GM11168 (cell line): ENCODE data around the gene MACROD1.

Experiments
- in situ Hi-C: fragments of 300-500 bp; cut with MboI; formaldehyde crosslinking; loops from one replicate; pipeline ENCODE4 v1.12.0; 2022; ENCODE audit warnings: low sequenced_read_pairs; ENCODE audit not compliant: unreplicated experiment

Gene MACROD1

DNA sequence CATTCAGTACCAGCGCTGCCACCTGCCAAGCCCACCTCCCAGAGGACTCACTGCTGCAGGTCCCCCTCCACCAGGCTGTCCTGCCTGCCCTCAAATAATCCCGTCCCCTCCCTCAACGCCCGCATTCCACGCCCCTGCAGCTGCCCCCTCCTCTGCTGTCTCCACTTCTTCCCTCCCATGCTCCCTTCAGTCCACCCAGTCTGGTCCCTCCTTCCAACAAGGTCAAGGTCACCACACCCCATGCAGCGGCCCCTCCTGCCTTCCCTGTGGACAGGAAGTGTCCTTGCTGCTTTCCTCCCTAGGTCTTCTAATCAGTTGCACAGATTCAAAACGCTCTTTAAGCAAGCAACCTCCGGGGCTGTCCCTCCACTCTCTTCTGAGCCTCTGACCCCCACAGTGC is 12.1 kb downstream of the MACROD1 start:
- in situ Hi-C loops = no loop called here

DNA sequence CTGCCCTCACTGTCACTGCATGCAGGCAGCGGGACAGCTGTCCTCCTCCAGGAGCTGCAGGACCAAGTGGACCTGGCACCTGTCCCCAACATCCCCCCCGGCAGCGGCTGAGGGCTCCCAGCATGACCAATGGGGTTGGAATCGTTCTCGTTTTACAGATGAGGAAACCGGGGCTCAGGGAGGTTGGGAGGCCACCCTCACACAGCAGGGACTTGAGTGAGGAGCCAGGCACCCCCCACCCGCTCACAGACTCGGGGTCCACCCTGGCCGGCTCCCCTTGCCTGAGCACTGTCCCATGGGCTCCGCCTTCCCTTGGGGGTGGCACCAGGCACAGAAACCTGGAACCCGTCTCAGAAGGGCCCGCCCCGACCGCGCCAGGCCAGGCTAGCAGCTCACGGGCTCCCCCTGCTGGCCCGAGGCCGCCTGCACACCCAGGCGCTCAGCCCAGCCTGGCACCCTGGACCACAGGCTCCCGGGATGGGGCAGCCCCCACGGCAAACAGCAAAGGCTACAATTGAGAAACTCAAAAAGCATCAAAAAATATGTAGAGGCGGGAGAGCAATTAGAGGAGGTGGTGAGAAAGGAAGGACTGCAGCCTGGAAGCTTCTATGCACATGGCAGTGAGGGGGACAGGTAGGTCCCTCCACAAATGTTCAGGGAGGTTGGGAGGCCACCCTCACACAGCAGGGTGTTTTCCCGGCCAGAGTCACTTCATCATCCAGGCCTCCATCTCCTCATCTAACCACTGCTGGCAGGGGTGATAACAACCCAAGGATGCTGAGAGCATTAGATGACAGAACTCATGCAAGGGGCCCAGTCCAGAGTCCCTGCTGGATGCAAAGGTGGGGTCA is 12.8 kb downstream of the MACROD1 start:
- in situ Hi-C loops = no loop called here

DNA sequence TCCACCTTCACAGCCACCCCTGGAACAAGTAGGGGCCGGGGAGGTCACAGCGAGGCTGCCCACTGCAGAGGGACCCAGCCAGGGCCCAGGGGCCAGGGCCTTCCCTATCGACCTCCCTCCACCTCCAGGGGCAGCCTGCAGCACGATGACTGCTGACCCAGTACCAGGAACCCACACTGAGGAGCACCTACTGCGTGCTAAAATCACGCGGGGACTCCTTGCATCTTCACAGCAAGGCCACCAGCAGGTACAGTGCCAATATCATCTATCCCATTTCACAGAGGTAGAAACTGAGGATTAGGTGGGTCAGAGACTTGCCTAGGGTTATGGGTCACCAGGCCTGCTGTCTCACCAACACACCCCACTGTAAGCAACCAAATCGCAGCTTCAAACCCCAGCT is 14.6 kb downstream of the MACROD1 start:
- in situ Hi-C loops = no loop called here

DNA sequence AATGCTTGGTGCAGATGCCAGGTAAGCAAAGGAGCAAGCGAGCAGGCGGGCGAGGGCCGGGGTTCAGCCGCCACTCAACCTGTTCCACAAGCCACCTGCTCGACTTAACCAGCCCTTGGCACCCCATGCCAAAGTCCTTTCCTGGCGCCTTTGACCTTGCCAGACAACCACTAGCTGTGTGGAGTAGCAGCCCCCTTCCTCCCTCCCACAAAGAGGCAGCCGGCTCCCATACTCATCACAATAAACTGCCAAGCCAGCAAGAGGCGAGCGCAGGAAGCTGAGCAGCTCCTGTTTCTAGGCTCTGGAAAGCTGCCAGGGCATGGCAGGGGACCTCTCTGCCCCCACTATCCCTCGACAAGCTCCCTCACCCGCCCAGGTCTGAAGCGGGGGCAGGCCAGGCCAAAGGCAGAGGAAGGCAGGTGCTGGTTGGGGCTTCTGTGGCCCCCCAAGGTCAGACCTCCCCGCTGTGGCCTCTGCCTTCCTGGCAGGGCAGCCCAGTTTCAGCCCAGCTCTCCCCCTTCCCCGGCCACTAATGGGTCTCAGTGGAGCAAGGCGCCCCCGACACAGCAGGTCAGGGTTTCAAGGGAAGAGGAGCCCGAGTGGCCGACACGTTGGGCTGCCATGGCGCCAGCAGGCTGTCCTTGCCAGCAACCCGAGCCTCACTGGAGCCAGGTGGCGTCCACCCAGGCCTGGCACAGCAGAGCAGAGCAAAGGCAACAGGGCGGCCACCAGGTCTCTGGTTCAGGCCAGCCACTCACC is 15.3 kb downstream of the MACROD1 start:
- in situ Hi-C loops = no loop called here

DNA sequence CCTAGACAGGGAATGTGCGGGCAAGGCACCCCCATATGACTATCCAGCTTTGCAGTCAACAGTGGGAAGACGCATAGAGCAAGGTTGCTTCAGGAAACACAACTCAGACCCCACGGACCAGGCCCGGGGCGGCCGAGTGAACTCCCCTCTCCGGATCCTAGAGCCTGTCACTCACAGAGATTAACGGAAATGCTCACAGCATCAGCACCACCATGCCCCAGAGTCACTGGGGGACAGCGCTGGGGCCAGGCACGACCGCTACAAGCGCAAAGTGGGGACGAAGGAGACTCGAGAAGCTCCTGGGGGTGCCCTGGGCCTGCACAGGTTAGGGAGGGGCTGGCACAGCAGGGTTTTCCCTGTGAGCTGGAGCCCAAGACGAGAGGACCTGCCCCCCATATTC is 15.9 kb downstream of the MACROD1 start:
- in situ Hi-C loops = no loop called here

DNA sequence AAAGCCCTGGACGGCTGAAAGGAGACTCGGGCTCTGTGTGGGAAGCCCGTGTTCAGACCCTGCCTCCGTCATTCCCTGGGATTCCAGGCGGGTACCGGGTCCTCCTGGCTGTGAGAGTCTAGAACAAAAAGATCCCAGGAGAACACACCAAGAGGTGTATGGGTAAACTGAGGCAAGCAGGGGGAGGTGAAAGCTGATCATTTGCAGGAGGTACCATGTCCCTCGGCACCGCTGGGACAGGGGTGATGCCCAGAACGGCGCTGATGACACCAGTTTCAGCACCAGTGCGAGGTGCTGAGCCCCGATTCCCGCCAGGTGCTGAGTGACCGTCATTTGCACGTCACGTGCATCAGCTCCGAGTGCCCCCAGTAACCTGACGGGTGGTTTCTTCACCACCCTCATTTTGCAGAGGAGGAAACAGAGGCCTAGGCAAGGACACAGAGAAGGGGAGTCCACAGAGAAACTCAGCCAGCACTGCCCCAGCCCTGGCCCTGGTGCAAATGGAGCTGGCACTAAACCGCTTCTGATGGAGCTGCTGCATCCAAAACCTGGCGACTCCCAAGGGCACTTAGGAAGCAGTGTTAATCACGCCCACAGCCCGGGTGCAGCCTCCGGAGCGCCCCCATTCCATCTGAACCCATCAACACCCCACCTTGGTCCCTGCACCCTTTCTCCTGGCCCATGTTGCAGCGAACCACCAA is 16.8 kb downstream of the MACROD1 start:
- in situ Hi-C loops = no loop called here

DNA sequence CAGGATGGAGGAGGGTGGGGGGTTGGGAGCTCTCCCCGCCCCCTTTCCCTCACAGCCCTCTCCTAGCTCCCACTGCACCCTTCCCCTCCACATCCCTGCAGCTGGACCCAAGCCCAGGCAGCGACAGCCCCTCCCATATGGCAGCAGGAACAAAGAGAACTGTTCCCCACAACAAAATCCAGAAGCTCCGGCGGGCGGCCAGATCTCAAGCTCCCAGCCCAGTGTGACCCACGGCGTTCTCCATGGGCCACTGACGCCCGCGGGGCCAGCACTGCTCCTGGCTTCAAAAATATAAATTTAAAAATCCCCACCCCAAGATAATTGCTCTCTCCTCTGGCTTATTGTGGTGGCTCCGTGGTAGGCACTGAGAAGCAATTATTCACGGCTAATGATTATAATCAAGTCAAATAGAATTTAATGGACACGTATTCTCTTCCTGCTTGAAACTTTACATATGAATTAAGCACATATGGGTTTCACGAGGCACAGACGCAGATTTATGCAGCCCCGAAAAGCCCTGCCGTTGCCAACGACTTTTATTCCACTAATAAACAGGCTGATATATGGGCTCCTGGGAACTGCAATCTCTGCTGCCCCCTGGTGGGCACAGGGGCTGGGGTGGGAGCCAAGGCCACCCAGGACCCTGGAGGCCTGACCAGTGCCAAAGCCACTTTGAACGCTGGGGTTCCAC is 17.5 kb downstream of the MACROD1 start:
- in situ Hi-C loops = no loop called here

DNA sequence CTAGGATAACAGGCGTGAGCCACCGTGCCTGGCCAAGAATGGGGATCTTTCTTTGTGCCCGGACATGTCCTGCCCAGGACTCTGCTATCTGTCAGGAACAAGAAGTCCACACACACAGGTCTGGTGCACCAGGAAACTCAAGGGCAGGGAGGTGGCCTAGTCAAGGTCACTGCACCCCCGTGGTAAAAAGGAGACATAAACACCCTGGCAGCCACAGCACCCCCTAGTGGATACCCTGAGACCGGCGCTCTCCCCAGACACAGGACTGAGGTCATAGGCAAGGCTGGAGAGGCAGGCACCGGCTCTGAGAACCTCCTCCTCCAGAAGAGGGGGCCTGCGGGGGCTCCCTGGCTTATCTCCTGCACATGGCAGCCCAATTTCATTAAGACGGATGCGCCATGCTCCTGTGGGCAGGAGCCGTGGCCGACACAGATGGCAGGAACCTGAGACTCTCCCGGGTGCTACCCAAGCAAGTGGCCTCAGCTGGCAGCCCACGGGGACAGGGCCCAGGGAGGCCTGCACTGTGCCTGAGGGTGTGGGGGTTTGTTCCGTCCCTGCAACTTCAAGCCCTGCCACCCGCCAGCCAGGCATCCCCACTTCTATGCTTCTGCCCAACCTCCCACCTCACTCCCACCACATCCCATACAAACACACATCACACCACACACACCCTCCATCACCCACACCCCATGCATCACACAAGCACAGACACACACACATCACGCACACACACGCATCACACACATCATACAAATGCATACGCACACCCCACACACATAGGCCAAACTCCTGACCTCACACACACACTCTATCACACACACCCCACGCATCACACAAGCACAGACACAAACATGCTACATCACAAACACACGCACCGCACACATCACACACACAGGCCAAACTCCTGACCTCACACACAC is 19.6 kb downstream of the MACROD1 start:
- in situ Hi-C loops = no loop called here

DNA sequence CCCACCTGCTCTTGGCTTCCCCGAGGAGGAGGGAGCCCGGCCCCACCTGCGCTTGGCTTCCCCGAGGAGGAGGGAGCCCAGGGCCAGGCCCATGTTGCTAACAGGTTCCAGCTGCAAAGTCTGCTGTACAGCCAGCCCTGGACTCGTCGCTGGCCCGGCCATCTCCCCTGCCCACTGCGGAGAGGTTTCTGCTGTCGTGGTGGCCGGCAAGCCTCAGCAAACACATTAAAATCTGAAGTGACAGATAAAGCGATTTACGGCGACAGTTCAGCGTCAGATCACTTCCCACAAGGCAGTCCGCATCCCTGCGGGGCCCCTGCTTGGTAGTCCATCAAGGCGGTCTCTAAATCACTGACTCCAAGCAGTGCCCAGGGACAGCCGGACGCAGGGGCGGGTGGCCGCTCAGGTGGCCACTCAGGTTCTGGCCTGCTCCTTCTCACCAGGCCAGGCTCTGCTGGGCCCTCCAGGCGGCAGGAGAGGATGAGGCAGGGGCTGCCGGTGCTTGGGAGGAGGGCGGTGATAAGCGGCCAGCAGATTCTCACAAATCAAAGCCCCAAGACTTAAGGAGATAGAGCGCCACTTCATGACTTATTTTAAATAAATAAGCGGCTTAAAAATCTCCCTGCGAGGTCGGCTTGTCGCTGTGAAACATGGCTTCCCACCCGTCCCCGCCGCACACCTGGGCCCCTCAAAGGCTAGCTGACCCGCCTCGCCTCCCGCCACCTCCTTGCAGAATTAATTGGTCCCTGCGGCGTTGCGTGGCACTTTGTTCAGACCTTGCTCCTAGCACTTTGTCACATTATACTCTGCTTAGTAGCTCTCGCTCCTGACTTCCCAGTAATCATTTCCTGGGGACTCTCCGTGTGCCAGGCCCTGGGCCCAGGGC is 21.1 kb downstream of the MACROD1 start:
- in situ Hi-C loops = no loop called here

DNA sequence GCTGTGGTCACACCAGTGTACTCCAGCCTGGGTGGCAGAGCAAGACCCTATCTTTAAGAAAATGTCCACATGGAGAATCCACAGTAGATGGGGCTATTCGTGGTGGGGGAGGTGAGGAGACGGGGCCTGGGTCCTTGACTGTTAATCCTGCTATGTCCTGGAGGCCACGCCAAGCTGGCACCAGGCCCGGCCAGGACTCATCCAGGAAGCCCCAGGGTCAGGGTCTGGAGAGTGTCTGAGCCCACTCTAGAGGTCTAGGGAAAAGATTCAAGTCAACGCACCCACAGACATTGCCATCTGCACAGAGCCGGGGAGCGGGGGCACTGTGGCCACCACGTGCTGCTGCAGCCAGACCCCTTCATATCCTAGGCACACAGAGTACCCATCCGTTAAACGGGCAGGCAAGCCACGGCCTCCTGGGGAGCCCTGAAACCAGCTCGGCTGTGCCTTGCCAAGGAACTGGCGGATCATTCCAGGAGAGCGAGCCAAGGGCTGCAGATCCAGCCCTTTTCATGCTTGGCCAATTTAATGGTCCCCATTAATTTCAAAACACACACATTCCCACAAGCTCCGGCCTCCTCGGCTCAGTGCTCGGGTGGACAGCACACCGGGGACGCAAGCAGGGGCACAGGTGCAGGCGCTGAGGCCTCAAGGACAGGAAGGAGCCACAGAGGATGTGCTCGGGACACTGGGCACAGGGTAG is 24.7 kb downstream of the MACROD1 start:
- in situ Hi-C loops = no loop called here

DNA sequence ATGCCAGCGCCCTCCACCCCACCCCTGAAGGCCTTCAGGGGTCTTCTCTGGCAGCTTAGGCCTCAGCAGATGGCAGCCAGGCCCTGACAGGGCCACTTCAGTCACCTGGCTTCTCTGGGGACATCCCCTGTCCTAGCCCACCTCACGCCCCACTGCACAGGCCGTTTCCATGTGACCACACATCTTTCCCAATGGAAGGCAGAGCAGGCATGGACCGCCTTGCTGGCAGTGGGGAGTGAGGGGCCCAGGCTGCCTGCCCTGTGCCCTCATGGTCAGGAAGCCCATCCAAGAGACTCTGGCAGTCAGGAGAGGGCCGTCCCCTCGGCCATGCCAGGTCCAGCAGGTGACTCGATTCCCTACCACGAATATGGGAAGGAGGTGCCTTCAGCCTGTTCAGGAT is 25.8 kb downstream of the MACROD1 start:
- in situ Hi-C loops = no loop called here

DNA sequence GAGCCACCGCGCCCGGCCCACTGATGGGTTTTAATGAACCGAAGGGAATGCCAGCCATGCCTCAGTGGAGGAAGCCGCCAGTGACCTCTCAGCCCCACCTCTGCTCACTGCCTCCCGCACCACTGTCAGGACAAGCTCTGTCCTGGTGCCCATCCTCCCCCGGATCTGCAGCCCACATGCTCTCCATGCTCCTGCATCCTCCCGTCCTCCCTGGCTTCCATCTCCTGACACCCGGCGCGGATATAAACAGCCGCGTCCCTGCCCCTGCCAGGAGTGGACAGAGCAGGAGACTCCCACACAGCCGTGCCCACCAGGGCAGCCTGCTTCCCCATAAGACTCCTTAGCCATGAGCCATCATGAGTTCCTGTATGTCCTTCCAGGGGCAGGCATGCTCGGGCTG is 26.9 kb downstream of the MACROD1 start:
- in situ Hi-C loops = no loop called here

DNA sequence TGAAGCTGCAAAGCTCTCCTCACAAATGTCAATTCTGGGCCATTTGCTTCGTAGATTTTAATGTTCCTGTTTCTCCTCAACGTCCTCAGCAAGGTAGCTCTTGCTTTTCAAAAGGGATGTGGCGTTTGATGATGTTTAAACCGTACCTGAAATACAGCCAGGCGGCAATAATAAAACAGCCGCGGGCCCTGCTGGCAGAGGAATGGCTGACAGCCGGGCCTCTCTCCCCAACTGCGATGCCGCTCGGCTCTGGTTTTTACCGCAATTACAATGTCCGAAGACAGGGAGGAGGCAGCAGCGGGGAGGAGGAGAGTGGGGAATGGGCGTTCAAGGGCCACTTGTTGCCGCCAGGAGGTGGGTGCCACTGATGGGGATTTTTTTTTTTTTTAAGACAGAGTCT is 27.5 kb downstream of the MACROD1 start:
- in situ Hi-C loops = no loop called here

DNA sequence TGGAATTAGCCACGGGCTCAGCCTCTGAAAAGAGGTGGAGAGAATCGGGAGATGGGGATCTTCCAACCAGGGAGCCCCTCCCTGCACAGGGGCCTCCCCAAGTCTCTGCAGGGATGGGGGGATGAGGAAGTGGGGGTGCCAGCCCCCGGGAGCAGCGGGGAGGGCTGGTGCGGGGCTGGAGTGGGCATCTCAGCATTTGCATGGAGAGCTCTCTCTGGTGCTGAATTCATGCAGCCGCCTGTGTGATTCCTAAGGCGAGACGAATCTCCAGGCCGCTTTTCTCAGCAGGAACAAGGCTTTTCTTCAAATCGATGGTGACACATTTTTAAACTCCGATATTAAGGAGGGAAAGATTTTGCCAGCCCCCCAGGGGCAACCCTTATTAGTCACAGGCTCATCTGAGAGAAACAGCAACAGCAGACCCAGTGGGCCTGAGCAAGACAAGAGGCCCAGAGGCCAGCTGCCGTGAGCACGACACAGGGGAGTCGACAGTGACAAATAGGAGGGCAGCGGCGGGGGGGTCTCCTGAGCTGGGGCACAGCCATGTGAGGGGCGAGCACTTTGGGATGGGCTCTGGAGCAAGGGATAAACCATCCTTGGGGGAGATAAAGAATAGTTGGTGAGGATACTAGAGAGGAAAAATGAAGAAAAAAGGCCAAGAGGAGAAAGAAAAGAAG is 29.0 kb downstream of the MACROD1 start:
- in situ Hi-C loops = no loop called here

DNA sequence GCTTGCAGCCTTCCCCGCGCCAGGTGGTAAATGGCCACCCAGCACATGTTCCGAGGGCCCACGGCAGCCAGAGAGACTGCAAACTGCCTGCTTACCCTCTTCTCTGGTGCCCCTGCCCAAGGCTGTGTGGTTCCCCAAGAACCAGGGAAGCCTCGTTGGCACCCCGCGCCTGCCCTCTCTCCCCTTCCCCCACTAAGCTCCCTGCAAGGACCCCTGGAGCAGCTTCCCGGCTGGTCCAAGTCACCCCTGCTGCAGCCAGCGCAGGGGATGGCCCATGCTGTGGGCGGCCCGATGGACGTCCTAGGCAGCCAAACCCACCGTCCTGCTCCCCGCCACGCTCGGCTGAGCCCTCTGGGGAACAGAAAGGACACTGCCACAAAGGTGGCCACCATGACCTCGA is 30.2 kb downstream of the MACROD1 start:
- in situ Hi-C loops = no loop called here

DNA sequence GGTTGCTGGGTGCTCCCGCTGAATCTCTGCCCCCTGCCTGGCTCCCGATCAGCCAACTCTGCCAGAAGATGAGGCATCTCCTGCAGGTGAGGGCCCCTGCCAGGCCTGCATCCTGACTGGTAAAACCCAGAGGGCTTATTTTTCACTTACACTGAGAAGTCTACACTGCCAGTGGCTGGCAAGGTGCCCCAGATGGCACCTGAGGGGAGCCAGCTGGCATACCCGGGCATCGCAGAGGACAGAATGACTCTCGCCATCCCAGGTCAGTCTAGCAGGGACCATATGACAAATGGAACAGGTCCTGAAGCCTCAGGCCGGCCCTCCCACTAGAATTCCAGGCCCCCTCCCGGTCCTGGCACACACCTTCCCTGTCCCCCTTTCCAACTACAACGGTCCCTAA is 30.9 kb downstream of the MACROD1 start:
- in situ Hi-C loops = no loop called here

DNA sequence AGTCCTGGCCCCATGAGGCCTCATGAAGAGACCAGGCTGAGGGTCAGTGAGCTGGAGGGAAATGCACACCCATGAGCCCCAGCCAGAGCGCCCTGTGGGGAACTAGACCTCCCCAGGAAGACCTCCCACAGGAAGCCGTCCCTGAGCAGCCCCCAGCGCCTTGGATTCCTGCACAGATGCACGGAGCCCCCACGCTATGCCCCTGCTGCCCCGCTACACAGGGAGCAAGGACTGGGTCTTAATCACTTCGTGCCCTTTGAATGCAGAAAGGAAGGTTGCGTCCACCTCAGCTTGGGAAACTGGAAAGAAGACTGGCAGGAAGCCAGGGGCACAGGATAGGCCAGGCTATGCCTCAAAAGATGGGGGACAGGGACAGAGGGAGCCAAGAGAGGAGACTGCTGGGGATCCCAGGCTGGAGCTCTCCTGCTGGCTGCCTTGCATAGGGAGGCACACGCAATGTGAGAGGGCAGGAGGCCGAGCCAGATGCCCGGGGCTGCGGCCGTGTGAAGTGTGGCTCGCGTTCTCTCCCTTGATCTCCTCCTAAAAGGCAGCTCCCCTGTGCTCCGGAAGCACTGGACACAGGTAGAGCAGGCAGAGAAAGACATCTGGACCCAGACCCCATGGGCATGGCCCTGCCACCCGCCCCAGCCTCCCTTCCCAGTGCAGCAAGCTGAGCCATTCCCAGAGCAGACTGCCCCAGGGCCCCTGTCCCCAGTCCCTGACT is 32.8 kb downstream of the MACROD1 start:
- in situ Hi-C loops = no loop called here
